Activated effector memory CD4-positive, alpha-beta T cell treated with Interleukin-2 at 50 U/mL for 16 hours (primary cell): ENCODE data around the gene LMAN1.

ENCODE experiments used
- DNase-seq: peaks from one replicate; pipeline ENCODE4 v3.0.0-alpha.2; 2020

LMAN1 gene

GRCh38 chr18:59360381-59360780, 1.3 kb upstream of the LMAN1 start:
- no peak for DNase-seq

GRCh38 chr18:59359576-59359952, 499 bp upstream of the LMAN1 start:
- DNase-seq, result no peak

- DNase-seq, result no peak
Observed at GRCh38 chr18:59358414-59358711, 702 bp downstream of the LMAN1 start.

- DNase-seq, result no peak
Observed at GRCh38 chr18:59357928-59358327, 1.1 kb downstream of the LMAN1 start.

- no peak for DNase-seq
Observed at GRCh38 chr18:59354731-59355130, 4.3 kb downstream of the LMAN1 start.

GRCh38 chr18:59353079-59353680, 5.9 kb downstream of the LMAN1 start:
- DNase-seq, result no peak

GRCh38 chr18:59352250-59352855, 6.7 kb downstream of the LMAN1 start:
- DNase-seq, result no peak

- DNase-seq, result no peak
Observed at GRCh38 chr18:59345556-59345955, 13.5 kb downstream of the LMAN1 start.

- DNase-seq, result no peak
Observed at GRCh38 chr18:59344996-59345395, 14.1 kb downstream of the LMAN1 start.

GRCh38 chr18:59343926-59344325, 15.1 kb downstream of the LMAN1 start:
- no peak for DNase-seq

- DNase-seq, result no peak
Observed at GRCh38 chr18:59340817-59341216, 18.2 kb downstream of the LMAN1 start.

GRCh38 chr18:59340312-59340711, 18.8 kb downstream of the LMAN1 start:
- DNase-seq, result no peak

- DNase-seq, result no peak
Observed at GRCh38 chr18:59332986-59333385, 26.1 kb downstream of the LMAN1 start.

GRCh38 chr18:59328683-59329082, 30.4 kb downstream of the LMAN1 start:
- no peak for DNase-seq

- no peak for DNase-seq
Observed at GRCh38 chr18:59325965-59326364, 33.1 kb downstream of the LMAN1 start.

- no peak for DNase-seq
Observed at GRCh38 chr18:59324623-59324971, 34.5 kb downstream of the LMAN1 start.

- no peak for DNase-seq
Observed at GRCh38 chr18:59323931-59324622, 35.0 kb downstream of the LMAN1 start.

- no peak for DNase-seq
Observed at GRCh38 chr18:59318460-59319050, 40.5 kb downstream of the LMAN1 start, which contains the start of gene CPLX4. Gene CPLX4 (minus strand): TSS chr18:59318649. CDS start chr18:59318462, 187 bp downstream.

- DNase-seq, result no peak
Observed at GRCh38 chr18:59311631-59312030, 47.4 kb downstream of the LMAN1 start.

GRCh38 chr18:59308938-59309260, 50.2 kb downstream of the LMAN1 start:
- no peak for DNase-seq

- DNase-seq, result peak; percentile 52
Observed at GRCh38 chr18:59308248-59308937, 50.7 kb downstream of the LMAN1 start.

- no peak for DNase-seq
Observed at GRCh38 chr18:59306640-59307039, 52.4 kb downstream of the LMAN1 start.

GRCh38 chr18:59305295-59305694, 53.8 kb downstream of the LMAN1 start:
- DNase-seq, result no peak

GRCh38 chr18:59303656-59304195, 55.3 kb downstream of the LMAN1 start:
- no peak for DNase-seq
